ENCODE data around the gene RAX. TPM values are rescaled to one million over a fixed set of nuclear protein-coding genes. Genes with fewer than 3 reads are reported as not detected.

The RAX gene
- total RNA-seq, 6 experiments from 2014 or later = not detected

GRCh38 chr18:59306640-59307039, 33.4 kb upstream of the RAX start:
- H3K4me3 Mint-ChIP-seq = no peak overlapping the region

GRCh38 chr18:59305295-59305694, 32.0 kb upstream of the RAX start:
- no peak overlapping the region for H3K27ac Mint-ChIP-seq
- no peak overlapping the region for H3K4me3 Mint-ChIP-seq
- no peaks in the 10 kb centered on the region for H3K4me1 Mint-ChIP-seq (ENCODE audit: low read depth)
- TF ChIP-seq CTCF (IDR thresholded peaks at IDR 0.05) = no peak
- H3K9me3 Mint-ChIP-seq = no peaks in the 10 kb centered on the region
- no peak for DNase-seq
- peaks cover 31% of the 10 kb centered on the region for H3K27me3 Mint-ChIP-seq (ENCODE audit: insufficient read depth)
- H3K36me3 Mint-ChIP-seq (ENCODE audit: low read depth) = no peaks in the 10 kb centered on the region

More at GRCh38 chr18:59306640-59307039, 33.4 kb upstream of the RAX start:
- TF ChIP-seq CTCF (IDR thresholded peaks at IDR 0.05) = no peak
- no peak overlapping the region for H3K27ac Mint-ChIP-seq
- no peaks in the 10 kb centered on the region for H3K36me3 Mint-ChIP-seq (ENCODE audit: low read depth)
- 0 out of 2 replicates have a peak, but pooled peaks cover 2% of the 10 kb centered on the region for H3K4me1 Mint-ChIP-seq (ENCODE audit: low read depth)
- H3K9me3 Mint-ChIP-seq = no peaks in the 10 kb centered on the region
- DNase-seq = no peak
- H3K27me3 Mint-ChIP-seq (ENCODE audit: insufficient read depth) = peaks cover 27% of the 10 kb centered on the region

GRCh38 chr18:59303656-59304195, 30.5 kb upstream of the RAX start:
- Mint-ChIP-seq H3K4me1 (ENCODE audit: low read depth) (no peaks in the 10 kb centered on the region), H3K27me3 (ENCODE audit: insufficient read depth) (peaks cover 31% of the 10 kb centered on the region), H3K4me3 (no peak overlapping the region), H3K27ac (no peak overlapping the region), H3K9me3 (no peaks in the 10 kb centered on the region), H3K36me3 (ENCODE audit: low read depth) (no peaks in the 10 kb centered on the region)
- no peak for DNase-seq
- no peak for TF ChIP-seq CTCF (IDR thresholded peaks at IDR 0.05)

GRCh38 chr18:59303006-59303405, 29.8 kb upstream of the RAX start:
- H3K27ac Mint-ChIP-seq = no peak overlapping the region
- no peak for TF ChIP-seq CTCF (IDR thresholded peaks at IDR 0.05)
- H3K4me3 Mint-ChIP-seq = no peak overlapping the region
- peaks cover 29% of the 10 kb centered on the region for H3K27me3 Mint-ChIP-seq (ENCODE audit: insufficient read depth)
- H3K9me3 Mint-ChIP-seq = no peaks in the 10 kb centered on the region
- no peak for DNase-seq
- H3K36me3 Mint-ChIP-seq (ENCODE audit: low read depth) = no peaks in the 10 kb centered on the region
- H3K4me1 Mint-ChIP-seq (ENCODE audit: low read depth) = no peaks in the 10 kb centered on the region

- TF ChIP-seq CTCF (IDR thresholded peaks at IDR 0.05) = no peak
- H3K9me3 Mint-ChIP-seq = no peaks in the 10 kb centered on the region
- no peak overlapping the region for H3K27ac Mint-ChIP-seq
- H3K27me3 Mint-ChIP-seq (ENCODE audit: insufficient read depth) = peaks cover 30% of the 10 kb centered on the region
- no peaks in the 10 kb centered on the region for H3K36me3 Mint-ChIP-seq (ENCODE audit: low read depth)
- no peaks in the 10 kb centered on the region for H3K4me1 Mint-ChIP-seq (ENCODE audit: low read depth)
- no peak for DNase-seq
- H3K4me3 Mint-ChIP-seq = no peak overlapping the region
These were observed 28.7 kb upstream of the RAX start for GRCh38 chr18:59301929-59302328.
